ENCODE results near the gene ANAPC1. TPM values are rescaled to one million over a fixed set of nuclear protein-coding genes. Genes with fewer than 3 reads are reported as not detected.
"Not testable (repeated sequence)": the region's sequence is repeated elsewhere in the genome, so short reads cannot be mapped to it uniquely, and the experiment has no call there.

ANAPC1 gene
- total RNA-seq, 1 experiment from 2014 or later = 102 TPM

DNA sequence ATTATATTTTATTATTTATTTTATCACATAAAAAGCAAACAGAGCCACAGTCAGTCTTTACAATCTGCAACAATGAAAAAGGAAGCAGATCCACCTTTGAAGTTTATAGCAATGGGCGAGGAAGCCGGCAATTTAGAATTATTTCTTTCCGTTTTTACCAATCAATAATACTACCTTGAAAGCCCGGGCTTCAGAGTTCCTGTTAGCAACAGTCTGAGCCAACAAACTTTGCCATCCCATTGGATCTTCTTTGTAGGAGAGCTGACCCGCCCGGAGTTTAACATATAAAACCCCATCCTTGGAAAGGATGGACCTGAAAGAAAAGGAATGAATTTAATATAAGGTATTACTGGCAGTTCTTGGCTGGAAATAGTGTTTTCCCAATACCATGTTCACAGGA lies 101.8 kb downstream of the ANAPC1 start:
- not testable (repeated sequence) for DNase-seq; H3K4me1 ChIP-seq; H3K4me3 ChIP-seq; H3K9me3 ChIP-seq (replicated peaks); H3K36me3 ChIP-seq; H3K27ac ChIP-seq; H3K27me3 ChIP-seq

DNA sequence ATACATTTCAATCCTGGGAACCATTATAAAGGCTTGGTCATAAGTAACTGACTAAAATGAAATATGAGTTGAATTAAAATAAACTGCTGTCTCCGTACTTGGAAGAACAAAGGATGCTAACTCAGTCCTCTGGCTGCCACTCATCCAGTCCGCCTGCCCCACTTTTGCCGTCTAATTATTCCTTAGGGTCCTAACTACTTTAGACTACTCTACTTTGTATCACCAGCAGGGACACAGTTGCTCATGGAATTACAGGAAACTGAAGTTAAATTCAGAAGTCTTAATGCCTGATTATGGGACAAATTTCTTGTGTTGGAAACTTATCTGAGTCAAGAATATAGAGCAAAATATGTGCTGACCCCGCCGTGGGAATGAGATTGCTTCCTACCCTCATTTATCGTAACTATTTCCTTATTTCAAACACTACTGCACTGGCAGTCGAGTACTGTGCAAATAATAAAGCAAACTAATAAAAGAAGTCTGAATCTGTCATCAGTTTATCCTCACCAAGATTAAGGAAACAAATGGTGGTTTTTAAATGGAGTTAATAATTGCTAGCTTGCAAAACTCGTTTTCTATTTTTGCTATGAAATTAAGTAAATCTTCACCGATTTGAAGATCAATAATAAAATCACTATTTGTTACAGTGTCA lies 102.4 kb downstream of the ANAPC1 start:
- not testable (repeated sequence) for H3K4me3 ChIP-seq; DNase-seq; H3K36me3 ChIP-seq; H3K4me1 ChIP-seq; H3K9me3 ChIP-seq (replicated peaks); H3K27me3 ChIP-seq; H3K27ac ChIP-seq

DNA sequence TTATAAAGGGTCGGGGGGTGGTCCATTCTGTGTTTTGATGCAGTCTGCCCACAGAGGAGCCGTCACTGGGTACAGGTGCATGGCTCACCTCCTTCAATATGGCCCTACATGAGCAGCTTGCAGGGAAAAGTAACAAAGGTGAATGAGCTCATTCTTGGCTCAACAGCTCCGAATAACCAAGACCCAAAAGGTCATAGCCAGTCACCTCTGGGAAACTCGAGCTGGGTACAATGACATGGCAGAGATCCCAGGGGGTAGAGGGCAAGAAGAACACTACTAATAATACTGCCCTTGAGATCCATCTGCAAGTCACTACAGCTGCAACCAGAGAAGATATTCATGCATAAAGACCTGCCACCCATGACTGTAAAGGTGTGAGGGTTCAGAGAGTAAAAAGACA lies 106.8 kb downstream of the ANAPC1 start:
- not testable (repeated sequence) for H3K36me3 ChIP-seq; H3K27ac ChIP-seq; H3K9me3 ChIP-seq (replicated peaks); DNase-seq; H3K27me3 ChIP-seq; H3K4me3 ChIP-seq; H3K4me1 ChIP-seq

- DNase-seq; H3K4me1 ChIP-seq; H3K27ac ChIP-seq; H3K27me3 ChIP-seq; H3K4me3 ChIP-seq; H3K36me3 ChIP-seq; H3K9me3 ChIP-seq (replicated peaks): not testable (repeated sequence)
These were observed 107.7 kb downstream of the ANAPC1 start for GRCh38 chr2:111776296-111776695.

- H3K27me3 ChIP-seq; H3K36me3 ChIP-seq; H3K4me1 ChIP-seq; H3K9me3 ChIP-seq (replicated peaks); H3K4me3 ChIP-seq; DNase-seq; H3K27ac ChIP-seq: not testable (repeated sequence)
These were observed 111.8 kb downstream of the ANAPC1 start for GRCh38 chr2:111772180-111772579.

GRCh38 chr2:111770916-111771658 lies 112.9 kb downstream of the ANAPC1 start:
- H3K36me3 ChIP-seq; H3K27ac ChIP-seq; H3K27me3 ChIP-seq; H3K9me3 ChIP-seq (replicated peaks); DNase-seq; H3K4me1 ChIP-seq; H3K4me3 ChIP-seq: not testable (repeated sequence)

DNA sequence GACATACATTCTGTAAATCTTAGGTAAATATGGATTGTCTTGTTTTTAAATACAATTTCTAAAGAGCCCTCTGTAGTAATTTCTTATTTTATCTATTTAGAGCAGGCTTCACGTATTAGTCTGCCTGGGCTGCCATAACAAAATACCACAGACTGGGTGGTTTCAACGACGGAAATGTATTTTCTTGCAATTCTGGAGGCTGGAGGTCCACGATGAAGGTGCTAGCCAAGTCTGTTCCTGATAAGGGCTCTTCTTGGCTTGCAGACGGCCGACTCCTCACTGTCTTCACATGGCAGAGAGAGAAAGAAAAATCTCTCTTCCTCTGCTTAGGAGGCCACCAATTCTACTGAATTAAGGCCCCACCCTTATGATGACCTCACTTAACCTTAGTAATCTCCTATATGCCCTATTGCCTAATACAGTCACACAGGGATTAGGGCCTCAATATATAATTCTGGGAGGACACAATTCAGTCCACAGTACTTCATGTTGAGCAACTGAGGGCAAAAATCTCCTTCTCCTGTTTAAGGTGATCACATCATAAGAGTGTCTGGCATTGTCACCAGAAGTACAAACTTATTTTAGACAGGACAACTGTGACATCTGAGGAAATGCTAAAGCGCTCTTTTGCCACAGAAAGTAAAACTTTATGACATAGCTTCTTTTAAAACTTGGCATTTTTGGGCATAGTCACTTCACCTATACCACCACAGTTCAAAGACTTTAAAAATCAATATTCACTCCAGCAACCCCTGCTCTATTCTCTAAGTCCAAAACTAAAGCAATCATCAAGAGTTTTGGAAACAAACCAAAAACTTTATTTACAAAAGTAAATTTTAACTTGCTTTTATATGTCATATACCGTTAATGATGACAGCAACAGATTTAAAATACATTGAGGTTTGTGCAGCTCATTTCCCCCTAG lies 115.5 kb downstream of the ANAPC1 start:
- not testable (repeated sequence) for H3K36me3 ChIP-seq; H3K9me3 ChIP-seq (replicated peaks); H3K27ac ChIP-seq; H3K27me3 ChIP-seq; H3K4me1 ChIP-seq; DNase-seq; H3K4me3 ChIP-seq

GRCh38 chr2:111767087-111767486 lies 116.9 kb downstream of the ANAPC1 start:
- H3K27me3 ChIP-seq; H3K4me1 ChIP-seq; H3K9me3 ChIP-seq (replicated peaks); H3K4me3 ChIP-seq; H3K27ac ChIP-seq; H3K36me3 ChIP-seq; DNase-seq: not testable (repeated sequence)

GRCh38 chr2:111766295-111766694 lies 117.7 kb downstream of the ANAPC1 start:
- H3K27ac ChIP-seq; H3K9me3 ChIP-seq (replicated peaks); H3K4me1 ChIP-seq; H3K4me3 ChIP-seq; H3K27me3 ChIP-seq; H3K36me3 ChIP-seq; DNase-seq: not testable (repeated sequence)

GRCh38 chr2:111764151-111764550 lies 119.8 kb downstream of the ANAPC1 start:
- not testable (repeated sequence) for H3K4me1 ChIP-seq; H3K4me3 ChIP-seq; H3K9me3 ChIP-seq (replicated peaks); H3K27ac ChIP-seq; DNase-seq; H3K27me3 ChIP-seq; H3K36me3 ChIP-seq

DNA sequence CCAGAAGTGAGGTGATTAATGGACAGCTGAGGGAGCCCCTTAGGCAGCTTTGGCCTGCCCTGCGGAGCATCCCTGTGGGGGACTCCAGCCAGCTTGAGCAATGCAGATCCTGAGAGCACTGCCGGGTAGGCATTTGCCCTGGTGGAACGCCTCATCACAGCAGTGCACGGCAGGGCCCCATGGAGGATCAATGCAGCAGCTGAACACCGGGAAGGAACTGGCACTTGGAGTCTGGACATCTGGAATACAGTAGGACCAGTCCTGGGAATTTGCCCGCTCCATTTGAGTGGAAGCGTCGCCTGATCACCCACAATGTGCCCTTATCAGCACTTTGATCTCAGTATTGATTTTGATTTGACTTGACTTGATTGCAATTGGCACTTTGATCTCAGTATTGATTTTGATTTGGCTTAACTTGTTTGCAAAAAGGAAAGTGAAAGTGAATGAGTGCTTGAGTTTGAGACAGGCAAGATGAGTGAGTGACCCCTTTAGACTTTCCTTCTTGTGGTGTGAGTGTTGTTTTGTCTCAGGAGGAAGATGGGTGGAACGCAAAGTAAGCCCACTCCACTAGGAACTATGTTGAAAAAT lies 123.2 kb downstream of the ANAPC1 start:
- not testable (repeated sequence) for H3K4me1 ChIP-seq; DNase-seq; H3K27me3 ChIP-seq; H3K4me3 ChIP-seq; H3K27ac ChIP-seq; H3K36me3 ChIP-seq; H3K9me3 ChIP-seq (replicated peaks)

DNA sequence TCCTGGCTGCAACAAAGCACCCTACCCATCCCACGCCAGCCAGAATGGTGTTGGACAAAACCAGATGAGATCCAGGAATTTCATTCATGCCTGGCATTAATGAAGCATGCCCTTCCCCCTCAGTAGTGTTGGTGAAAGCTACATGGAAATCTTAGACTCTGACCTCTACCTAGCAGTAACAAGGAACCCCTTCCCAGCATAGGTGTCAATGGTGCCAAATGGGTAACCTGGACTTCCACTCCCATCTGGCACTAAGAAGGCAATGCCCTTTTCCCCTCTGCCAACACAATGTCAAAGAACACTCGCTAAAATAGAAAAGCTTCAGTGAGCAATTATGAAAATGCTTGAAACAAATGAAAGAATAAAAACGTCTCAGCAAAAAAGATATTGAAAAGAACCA lies 131.5 kb downstream of the ANAPC1 start:
- H3K27ac ChIP-seq; H3K4me3 ChIP-seq; H3K27me3 ChIP-seq; DNase-seq; H3K4me1 ChIP-seq; H3K9me3 ChIP-seq (replicated peaks); H3K36me3 ChIP-seq: not testable (repeated sequence)

- DNase-seq; H3K27ac ChIP-seq; H3K9me3 ChIP-seq (replicated peaks); H3K36me3 ChIP-seq; H3K27me3 ChIP-seq; H3K4me1 ChIP-seq; H3K4me3 ChIP-seq: not testable (repeated sequence)
These were observed 133.4 kb downstream of the ANAPC1 start for GRCh38 chr2:111750641-111751040.

GRCh38 chr2:111748429-111748828 lies 135.6 kb downstream of the ANAPC1 start:
- not testable (repeated sequence) for H3K27ac ChIP-seq

More at GRCh38 chr2:111748429-111748828, 135.6 kb downstream of the ANAPC1 start:
- H3K27me3 ChIP-seq; H3K4me1 ChIP-seq; H3K9me3 ChIP-seq (replicated peaks); DNase-seq; H3K4me3 ChIP-seq; H3K36me3 ChIP-seq: not testable (repeated sequence)
